Brain microvascular endothelial cell (primary cell): ENCODE data around the gene AGBL4.

Experiments used
- DNase-seq: peaks from one replicate; pipeline ENCODE4 v3.0.0-alpha.2; 2020
- H3K27ac ChIP-seq: fragments of 250-450 bp; sonication (Bioruptor Pico); 2 replicates; pipeline ENCODE4 v1.5.1; 2020; ENCODE audit warnings: mild to moderate bottlenecking, moderate library complexity
- H3K27me3 ChIP-seq: fragments of 250-450 bp; sonication (Bioruptor Pico); replicated peaks from 2 replicates; pipeline ENCODE4 v1.5.1; 2020; ENCODE audit warnings: mild to moderate bottlenecking
- H3K36me3 ChIP-seq: fragments of 250-450 bp; sonication (Bioruptor Pico); replicated peaks from 2 replicates; pipeline ENCODE4 v1.5.1; 2020; ENCODE audit warnings: mild to moderate bottlenecking
- H3K4me3 ChIP-seq: 2 replicates; pipeline ENCODE4 v1.5.1; 2011; ENCODE audit warnings: low read depth, mild to moderate bottlenecking, control low read depth, low read length, moderate library complexity
- CTCF ChIP-seq: IDR thresholded peaks from 2 replicates; pipeline ENCODE4 v1.5.1; 2011; ENCODE audit warnings: low read depth, mild to moderate bottlenecking, moderate library complexity, low read length, control low read depth, inconsistent platforms; ENCODE audit errors: missing control alignments
- in situ Hi-C: cut with HindIII; loops from 2 replicates; pipeline ENCODE4 v1.10.0; 2017; ENCODE audit warnings: low sequenced_read_pairs, low pct_ligation_motif_present

AGBL4 gene

GRCh38 chr1:49358036-49358435 lies 665.7 kb downstream of the AGBL4 start:
- no peak for DNase-seq
- Histone ChIP-seq H3K36me3 (no peaks in the 10 kb centered on the region), H3K4me3 (no peak overlapping the region), H3K27ac (no peak overlapping the region), H3K27me3 (no peaks in the 10 kb centered on the region)
- in situ Hi-C loops, result no loop called here
- no peak for TF ChIP-seq CTCF

- no peak for DNase-seq
- no peak for TF ChIP-seq CTCF
- in situ Hi-C loops, result no loop called here
These were observed 667.2 kb downstream of the AGBL4 start for GRCh38 chr1:49356594-49356993.

DNA sequence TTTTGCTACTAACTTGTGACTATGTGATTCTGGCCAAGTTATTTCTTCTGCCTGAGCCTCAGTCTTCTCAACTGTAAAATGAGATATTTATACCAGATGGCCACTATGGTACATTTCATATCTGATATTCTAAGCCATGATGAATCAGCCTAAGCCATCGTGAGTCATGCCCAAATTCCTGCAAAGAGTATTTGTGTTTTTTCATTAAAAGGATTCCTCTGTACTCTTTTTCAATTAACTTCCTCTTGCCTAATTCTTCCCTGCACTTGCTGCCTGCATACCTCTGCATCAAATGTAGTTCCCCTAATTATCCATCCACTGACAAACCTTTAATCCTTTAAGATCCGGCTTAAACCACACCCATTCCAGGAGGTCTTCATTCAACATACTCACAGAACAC lies 672.0 kb downstream of the AGBL4 start:
- TF ChIP-seq CTCF, result no peak
- Histone ChIP-seq H3K36me3 (no peaks in the 10 kb centered on the region), H3K27ac (no peak overlapping the region), H3K27me3 (no peaks in the 10 kb centered on the region), H3K4me3 (no peak overlapping the region)
- DNase-seq, result no peak
- in situ Hi-C loops, result no loop called here

More at GRCh38 chr1:49356594-49356993, 667.2 kb downstream of the AGBL4 start:
- no peaks in the 10 kb centered on the region for H3K36me3 ChIP-seq
- H3K27me3 ChIP-seq, result no peaks in the 10 kb centered on the region
- no peak overlapping the region for H3K4me3 ChIP-seq
- no peak overlapping the region for H3K27ac ChIP-seq

DNA sequence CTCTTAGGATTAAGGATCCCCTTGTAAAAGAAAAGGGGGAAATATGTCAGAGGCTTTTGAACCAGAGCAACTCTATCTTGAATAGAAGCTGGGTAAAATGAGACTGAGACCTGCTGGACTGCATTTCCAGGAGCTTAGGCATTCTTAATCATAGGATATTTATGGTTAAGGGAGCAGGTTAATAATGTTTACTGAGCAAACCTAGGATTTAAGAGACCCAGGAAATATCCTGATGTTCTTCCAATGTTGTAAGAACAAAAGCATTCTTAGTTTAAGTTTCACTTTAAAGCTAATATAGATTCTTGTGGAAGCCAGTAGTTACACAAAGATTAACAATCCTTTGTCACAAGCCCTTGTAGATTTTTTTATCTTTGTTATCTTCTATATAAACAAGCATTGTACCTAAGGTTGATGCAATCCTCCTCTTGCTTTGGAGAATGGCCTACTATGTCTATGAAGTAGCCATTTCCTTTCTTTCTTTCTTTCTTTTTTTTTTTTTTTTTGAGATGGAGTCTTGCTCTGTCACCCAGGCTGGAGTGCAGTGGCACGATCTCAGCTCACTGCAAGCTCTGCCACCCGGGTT lies 676.9 kb downstream of the AGBL4 start:
- DNase-seq, result no peak
- no peaks in the 10 kb centered on the region for H3K36me3 ChIP-seq
- H3K27me3 ChIP-seq, result no peaks in the 10 kb centered on the region
- H3K4me3 ChIP-seq, result no peak overlapping the region
- no peak for TF ChIP-seq CTCF
- H3K27ac ChIP-seq, result no peak overlapping the region
- in situ Hi-C loops, result no loop called here

GRCh38 chr1:49340576-49340975 lies 683.2 kb downstream of the AGBL4 start:
- H3K27ac ChIP-seq, result no peak overlapping the region
- no peak overlapping the region for H3K4me3 ChIP-seq
- DNase-seq, result no peak
- no peaks in the 10 kb centered on the region for H3K27me3 ChIP-seq
- no peak for TF ChIP-seq CTCF
- in situ Hi-C loops, result no loop called here
- H3K36me3 ChIP-seq, result no peaks in the 10 kb centered on the region

GRCh38 chr1:49339043-49339442 lies 684.7 kb downstream of the AGBL4 start:
- in situ Hi-C loops, result no loop called here
- Histone ChIP-seq H3K36me3 (no peaks in the 10 kb centered on the region), H3K27ac (no peak overlapping the region), H3K27me3 (no peaks in the 10 kb centered on the region), H3K4me3 (no peak overlapping the region)
- no peak for TF ChIP-seq CTCF
- DNase-seq, result no peak
